Gastroesophageal sphincter (tissue), 4 donors: ENCODE data around the gene KDM1A. TPM values are rescaled to one million over a fixed set of nuclear protein-coding genes. Genes with fewer than 3 reads are reported as not detected.

Experiments used
- ATAC-seq: fragments of 150-250 bp; one replicate; pipeline ENCODE4 v1.9.1; 2016; ENCODE audit warnings: mild to moderate bottlenecking, moderate library complexity
- H3K27ac ChIP-seq, 4 donors: fragments of 200-600 bp; sonication (generic) in 3 of 4; 1 replicate in 3 of 4; 2 replicates in 1 of 4; pipeline ENCODE4 v1.5.1; 2016 to 2019
- H3K27me3 ChIP-seq: fragments of 200-600 bp; sonication (generic); one replicate; pipeline ENCODE4 v1.5.1; 2019
- H3K36me3 ChIP-seq, 2 donors: fragments of 200-600 bp; sonication (generic); one replicate each; pipeline ENCODE4 v1.5.1; 2019; ENCODE audit warnings: control low read depth in 1 of 2
- H3K4me1 ChIP-seq, 3 donors: fragments of 200-600 bp; sonication (generic); 1 replicate in 2 of 3; 2 replicates in 1 of 3; pipeline ENCODE4 v1.5.1; 2016 to 2019; ENCODE audit warnings: control low read depth in 2 of 3
- H3K4me3 ChIP-seq, 2 donors: fragments of 200-600 bp; sonication (generic); one replicate each; pipeline ENCODE4 v1.5.1; 2019; ENCODE audit warnings: mild to moderate bottlenecking in 1 of 2, moderate library complexity in 1 of 2
- H3K9me3 ChIP-seq, 3 donors: fragments of 200-600 bp; sonication (generic); one replicate each; pipeline ENCODE4 v1.5.1; 2017 to 2019; ENCODE audit warnings: control low read depth in 2 of 3
- EP300 ChIP-seq: sonication (generic); formaldehyde crosslinking; IDR thresholded peaks from one replicate; pipeline ENCODE4 v1.6.1; 2017; ENCODE audit warnings: antibody characterized with exemption, mild to moderate bottlenecking
- POLR2A ChIP-seq, 2 donors: fragments of 450-650 bp; IDR thresholded peaks; one replicate each; pipeline ENCODE4 v1.6.1; 2017; ENCODE audit warnings: antibody characterized with exemption in 2 of 2, mild to moderate bottlenecking in 2 of 2, moderate library complexity in 1 of 2
- POLR2AphosphoS5 ChIP-seq: sonication (generic); formaldehyde crosslinking; IDR thresholded peaks from one replicate; pipeline ENCODE4 v1.6.1; 2017; ENCODE audit warnings: antibody characterized with exemption
- WGBS, 2 donors: methylation state at CpG; one replicate each; pipeline ENCODE4 v1.1.5; 2018; ENCODE audit warnings: low coverage in 1 of 2; 5-methylcytosine and 5-hydroxymethylcytosine counted together
- total RNA-seq, 4 donors: library from RNA; depleted of rRNA; stranded (reverse); fragments of >200 nt; gene quantifications; one replicate each; pipeline ENCODE4 v1.1.0, GENCODE V29; 2016
- TF ChIP-seq, protein P1 (sequence below), 4 experiments: fragments of 200-600 bp in 2 of 4; fragments of 450-650 bp in 2 of 4; sonication (generic) in 1 of 4; IDR thresholded peaks; one replicate each; pipeline ENCODE4 v1.5.1; 2017 to 2019; ENCODE audit warnings: antibody characterized with exemption in 4 of 4, mild to moderate bottlenecking in 2 of 4, moderate library complexity in 2 of 4

The KDM1A gene
- total RNA-seq, 4 donors from 2014 or later: 48.9 to 62.4 (median 54.6) TPM

DNA sequence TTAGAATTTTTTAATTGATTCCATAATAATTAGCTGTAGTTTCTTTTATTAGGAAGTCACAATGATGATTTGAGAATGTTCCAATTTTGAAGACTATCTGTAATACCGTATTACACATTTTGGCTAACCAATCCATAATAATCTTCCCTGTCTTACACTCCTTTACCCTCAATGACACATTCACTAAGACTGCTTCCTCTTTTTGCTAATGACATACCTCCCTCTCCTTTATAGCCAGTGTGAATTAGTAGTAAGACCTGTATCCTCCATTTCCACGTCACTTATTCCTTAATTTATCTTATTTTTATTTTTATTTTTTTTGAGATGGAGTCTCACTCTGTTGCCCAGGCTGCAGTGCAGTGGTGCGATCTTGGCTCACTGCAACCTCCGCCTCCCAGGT is 10.1 kb downstream of the KDM1A start:
- no peaks in the 10 kb centered on the region for H3K9me3 ChIP-seq
- H3K4me3 ChIP-seq: no peak overlapping the region
- ATAC-seq: no peak
- peaks cover 0 to 28% (median 0%) of the 10 kb centered on the region in 3 donors for H3K4me1 ChIP-seq
- H3K27ac ChIP-seq: no peak overlapping the region
- H3K27me3 ChIP-seq: no peaks in the 10 kb centered on the region
- TF ChIP-seq EP300: no peak
- TF ChIP-seq POLR2AphosphoS5: no peak
- no peak for TF ChIP-seq POLR2A (IDR thresholded peaks at IDR 0.05)
- TF ChIP-seq, protein P1, sequence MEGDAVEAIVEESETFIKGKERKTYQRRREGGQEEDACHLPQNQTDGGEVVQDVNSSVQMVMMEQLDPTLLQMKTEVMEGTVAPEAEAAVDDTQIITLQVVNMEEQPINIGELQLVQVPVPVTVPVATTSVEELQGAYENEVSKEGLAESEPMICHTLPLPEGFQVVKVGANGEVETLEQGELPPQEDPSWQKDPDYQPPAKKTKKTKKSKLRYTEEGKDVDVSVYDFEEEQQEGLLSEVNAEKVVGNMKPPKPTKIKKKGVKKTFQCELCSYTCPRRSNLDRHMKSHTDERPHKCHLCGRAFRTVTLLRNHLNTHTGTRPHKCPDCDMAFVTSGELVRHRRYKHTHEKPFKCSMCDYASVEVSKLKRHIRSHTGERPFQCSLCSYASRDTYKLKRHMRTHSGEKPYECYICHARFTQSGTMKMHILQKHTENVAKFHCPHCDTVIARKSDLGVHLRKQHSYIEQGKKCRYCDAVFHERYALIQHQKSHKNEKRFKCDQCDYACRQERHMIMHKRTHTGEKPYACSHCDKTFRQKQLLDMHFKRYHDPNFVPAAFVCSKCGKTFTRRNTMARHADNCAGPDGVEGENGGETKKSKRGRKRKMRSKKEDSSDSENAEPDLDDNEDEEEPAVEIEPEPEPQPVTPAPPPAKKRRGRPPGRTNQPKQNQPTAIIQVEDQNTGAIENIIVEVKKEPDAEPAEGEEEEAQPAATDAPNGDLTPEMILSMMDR (IDR thresholded peaks at IDR 0.05): no peak
- no peaks in the 10 kb centered on the region for H3K36me3 ChIP-seq
- 71 to 88% methylated on average over 2 to 4 of the region's 4 CpGs for WGBS, 2 donors

DNA sequence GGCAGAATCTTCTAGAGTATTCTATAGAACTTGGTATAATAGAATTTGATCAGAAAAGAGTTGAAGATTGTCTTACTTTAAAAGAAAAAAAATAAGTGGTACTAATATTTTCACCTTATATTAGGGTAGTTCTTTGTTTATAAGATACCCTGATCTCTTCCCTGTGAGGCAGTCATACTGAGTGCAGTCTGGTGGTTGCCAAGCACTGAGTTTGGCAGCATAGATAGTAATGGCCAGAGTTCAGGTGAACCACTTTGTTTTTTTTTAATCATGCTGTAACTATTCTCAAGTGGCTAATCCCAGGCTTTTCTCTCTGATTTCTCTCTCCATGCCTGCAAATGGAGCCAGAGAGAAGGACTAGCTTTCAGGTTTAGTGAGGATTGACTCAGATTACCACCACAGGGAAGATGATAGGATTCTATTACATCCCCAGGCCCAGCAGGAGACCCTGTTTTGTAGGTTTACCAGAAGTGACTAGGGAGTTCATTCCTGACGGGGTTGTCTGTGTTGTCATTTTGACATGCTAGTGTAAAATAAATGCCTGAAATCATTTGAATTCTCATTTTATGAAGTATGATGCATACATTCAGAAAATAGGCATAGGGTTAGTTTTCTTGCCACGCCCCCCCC is 16.7 kb downstream of the KDM1A start:
- no peak overlapping the region for H3K4me3 ChIP-seq
- H3K27me3 ChIP-seq: no peaks in the 10 kb centered on the region
- ATAC-seq: no peak
- no peaks in the 10 kb centered on the region for H3K36me3 ChIP-seq
- H3K9me3 ChIP-seq: no peaks in the 10 kb centered on the region
- peaks cover 0 to 20% (median 0%) of the 10 kb centered on the region in 3 donors for H3K4me1 ChIP-seq
- no peak overlapping the region for H3K27ac ChIP-seq
- TF ChIP-seq POLR2AphosphoS5: no peak
- 81 to 85% methylated on average over 2 of the region's 2 CpGs for WGBS, 2 donors

- no peaks in the 10 kb centered on the region for H3K36me3 ChIP-seq
- peaks cover 0 to 20% (median 0%) of the 10 kb centered on the region in 3 donors for H3K4me1 ChIP-seq
- no peak overlapping the region for H3K4me3 ChIP-seq
- TF ChIP-seq POLR2AphosphoS5 (no peak), POLR2A (IDR thresholded peaks at IDR 0.05) (no peak), EP300 (no peak)
- TF ChIP-seq, protein P1 (IDR thresholded peaks at IDR 0.05): no peak
- ATAC-seq: no peak
- no peak overlapping the region for H3K27ac ChIP-seq
- no peaks in the 10 kb centered on the region for H3K27me3 ChIP-seq
- 96 to 100% methylated on average over 3 to 4 of the region's 4 CpGs for WGBS, 2 donors
- H3K9me3 ChIP-seq: no peaks in the 10 kb centered on the region
Observed at GRCh38 chr1:23037081-23037740, 17.9 kb downstream of the KDM1A start.

DNA sequence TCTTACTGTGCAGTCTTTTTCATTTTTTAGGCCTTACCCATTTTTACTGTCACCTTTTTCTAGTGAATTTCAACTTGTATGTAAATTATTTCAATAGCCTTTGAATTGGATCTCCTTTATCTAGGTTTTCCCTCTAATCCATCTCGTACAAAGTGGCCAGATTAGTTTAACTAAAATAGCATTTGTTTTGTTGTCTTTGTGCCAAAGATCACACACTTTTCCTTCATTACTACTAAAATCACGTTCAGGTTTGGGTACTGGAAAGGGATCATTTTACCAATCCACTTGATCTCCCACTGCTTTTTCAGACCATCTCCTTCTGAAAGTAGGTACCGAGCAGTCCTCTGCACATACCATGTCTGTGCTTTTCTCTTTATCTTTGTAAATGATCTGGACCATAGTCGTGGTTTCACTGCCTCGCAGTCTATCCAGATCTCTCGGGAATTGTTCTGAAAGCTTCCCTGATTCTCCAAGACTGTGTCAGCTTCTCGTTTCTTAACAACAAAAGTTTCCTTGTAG is 20.1 kb downstream of the KDM1A start:
- Histone ChIP-seq H3K4me1 (peaks cover 0 to 17% (median 0%) of the 10 kb centered on the region in 3 donors), H3K27me3 (no peaks in the 10 kb centered on the region), H3K4me3 (no peak overlapping the region), H3K27ac (no peak overlapping the region), H3K9me3 (no peaks in the 10 kb centered on the region), H3K36me3 (no peaks in the 10 kb centered on the region)
- WGBS, 2 donors: 60 to 68% methylated on average over 7 of the region's 7 CpGs
- no peak for ATAC-seq
- TF ChIP-seq, protein P1 (IDR thresholded peaks at IDR 0.05): no peak
- no peak for TF ChIP-seq POLR2AphosphoS5
- no peak for TF ChIP-seq POLR2A (IDR thresholded peaks at IDR 0.05)
- TF ChIP-seq EP300: no peak

DNA sequence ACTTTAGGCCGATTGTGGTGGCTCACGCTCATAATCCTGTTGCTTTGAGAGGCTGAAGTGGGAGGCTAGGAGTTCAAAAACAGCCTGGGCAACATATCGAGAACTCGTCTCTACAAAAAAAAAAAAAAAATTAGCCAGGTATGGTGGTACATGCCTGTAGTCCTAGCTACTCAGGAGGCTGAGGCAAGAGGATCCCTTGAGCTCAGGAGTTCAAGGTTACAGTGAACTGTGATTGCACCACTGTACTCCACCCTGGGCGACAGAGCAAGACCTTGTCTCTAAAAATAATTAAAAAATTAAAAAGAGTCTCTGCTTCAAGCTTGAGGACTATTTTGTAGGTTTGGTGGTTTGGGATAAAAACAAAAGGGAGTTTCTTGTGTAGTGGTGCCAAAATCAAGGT is 21.2 kb downstream of the KDM1A start:
- no peak overlapping the region for H3K27ac ChIP-seq
- 91 to 94% methylated on average over 5 of the region's 5 CpGs for WGBS, 2 donors
- TF ChIP-seq EP300 (no peak), POLR2A (IDR thresholded peaks at IDR 0.05) (no peak), POLR2AphosphoS5 (no peak)
- TF ChIP-seq, protein P1 (IDR thresholded peaks at IDR 0.05): no peak

More for the DNA sequence above, 21.2 kb downstream of the KDM1A start:
- no peaks in the 10 kb centered on the region for H3K36me3 ChIP-seq
- peaks cover 0 to 11% (median 0%) of the 10 kb centered on the region in 3 donors for H3K4me1 ChIP-seq
- no peaks in the 10 kb centered on the region for H3K9me3 ChIP-seq
- no peaks in the 10 kb centered on the region for H3K27me3 ChIP-seq
- no peak overlapping the region for H3K4me3 ChIP-seq
- no peak for ATAC-seq
